Lung (tissue), 12 donors: ENCODE measurements around the gene FAM24B. TPM values are rescaled to one million over a fixed set of nuclear protein-coding genes. Genes with fewer than 3 reads are reported as not detected.

Source experiments
- ATAC-seq: fragments of 200-7000 bp; cut with Tn5 transposase; one replicate; pipeline ENCODE4 v1.9.1; 2020; ENCODE audit warnings: moderate number of reproducible peaks; ENCODE audit not compliant: insufficient read depth, low FRiP score
- DNase-seq, 3 donors: peaks; one replicate each; pipeline ENCODE4 v3.0.0-alpha.2; 2013 to 2017
- H3K27ac ChIP-seq, 2 donors: one replicate each; pipeline ENCODE4 v1.5.1; 2013; ENCODE audit warnings: mild to moderate bottlenecking in 2 of 2, moderate library complexity in 2 of 2, control low read depth in 1 of 2, inconsistent platforms in 1 of 2, low read depth in 1 of 2, low read length in 1 of 2
- H3K27me3 ChIP-seq, 3 donors: one replicate each; pipeline ENCODE4 v1.5.1; 2013; ENCODE audit warnings: low read length in 2 of 3; ENCODE audit not compliant: control insufficient read depth in 3 of 3, insufficient read depth in 3 of 3
- H3K36me3 ChIP-seq, 4 donors: one replicate each; pipeline ENCODE4 v1.5.1; 2013; ENCODE audit warnings: low read length in 4 of 4, mild to moderate bottlenecking in 1 of 4, moderate library complexity in 1 of 4; ENCODE audit not compliant: control insufficient read depth in 4 of 4, insufficient read depth in 4 of 4
- H3K4me1 ChIP-seq, 5 donors: one replicate each; pipeline ENCODE4 v1.5.1; 2013; ENCODE audit warnings: low read length in 5 of 5, mild to moderate bottlenecking in 2 of 5, moderate library complexity in 1 of 5; ENCODE audit not compliant: control insufficient read depth in 5 of 5, insufficient read depth in 5 of 5
- H3K4me3 ChIP-seq: one replicate; pipeline ENCODE4 v1.5.1; 2013; ENCODE audit warnings: mild to moderate bottlenecking, control low read depth, moderate library complexity
- H3K9ac ChIP-seq, 2 donors: one replicate each; pipeline ENCODE4 v1.5.1; 2013; ENCODE audit warnings: low read length in 2 of 2, control low read depth in 1 of 2; ENCODE audit not compliant: insufficient read depth in 1 of 2
- H3K9me3 ChIP-seq, 4 donors: one replicate each; pipeline ENCODE4 v1.5.1; 2013; ENCODE audit warnings: low read length in 3 of 4, mild to moderate bottlenecking in 1 of 4, moderate library complexity in 1 of 4; ENCODE audit not compliant: control insufficient read depth in 4 of 4, insufficient read depth in 3 of 4
- WGBS, 2 donors: extraction: QIAGEN DNeasy Blood & Tissue Kit; methylation state at CpG; one replicate each; pipeline ENCODE4 v1.1.7; 2013; 5-methylcytosine and 5-hydroxymethylcytosine counted together
- polyA plus RNA-seq, 2 donors: library from polyadenylated mRNA; stranded (reverse); fragments of 200-250 nt; gene quantifications; one replicate each; pipeline ENCODE4 v1.2.1, GENCODE V29; 2013
- total RNA-seq, 2 donors: library from RNA; depleted of rRNA in 1 of 2; stranded (reverse); fragments of >200 nt in 1 of 2; gene quantifications; one replicate each; pipeline ENCODE4 v1.2.1, GENCODE V29; 2014 to 2021
- TF ChIP-seq, protein P1 (sequence below): IDR thresholded peaks from 2 replicates; pipeline ENCODE4 v1.5.1; 2012; ENCODE audit warnings: mild to moderate bottlenecking; ENCODE audit errors: control extremely low read depth, extremely low read depth
- donor health status: control.
- donor health status: control.
- donor health status: Bipolar disorder and iron deficiency.
- donor health status: healthy.
- donor health status: DM: yes; HTN: yes; CAD: no.

The FAM24B gene
- total and polyA plus RNA-seq, 4 donors, result 1.6 to 7.8 (median 3.2) TPM

DNA sequence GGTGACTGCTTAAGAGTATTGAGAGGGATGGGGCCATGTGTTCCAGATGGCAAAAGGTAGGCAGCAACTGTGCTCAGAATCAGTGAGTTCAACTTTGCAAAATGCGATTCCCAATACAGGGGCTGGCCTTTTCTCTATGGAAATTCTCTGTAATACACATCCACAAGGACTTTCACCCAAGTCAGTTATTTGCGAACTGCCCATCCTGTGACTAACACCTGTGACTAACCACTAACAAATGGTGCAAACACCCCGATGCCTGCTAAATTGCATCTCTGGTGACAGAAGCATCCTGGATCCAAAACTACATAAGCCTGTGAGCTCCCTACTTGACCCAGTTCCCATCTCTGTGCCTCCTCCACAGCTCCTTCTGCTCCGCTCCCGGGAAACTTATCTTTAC, 24.7 kb downstream of the FAM24B start:
- TF ChIP-seq, protein P1, sequence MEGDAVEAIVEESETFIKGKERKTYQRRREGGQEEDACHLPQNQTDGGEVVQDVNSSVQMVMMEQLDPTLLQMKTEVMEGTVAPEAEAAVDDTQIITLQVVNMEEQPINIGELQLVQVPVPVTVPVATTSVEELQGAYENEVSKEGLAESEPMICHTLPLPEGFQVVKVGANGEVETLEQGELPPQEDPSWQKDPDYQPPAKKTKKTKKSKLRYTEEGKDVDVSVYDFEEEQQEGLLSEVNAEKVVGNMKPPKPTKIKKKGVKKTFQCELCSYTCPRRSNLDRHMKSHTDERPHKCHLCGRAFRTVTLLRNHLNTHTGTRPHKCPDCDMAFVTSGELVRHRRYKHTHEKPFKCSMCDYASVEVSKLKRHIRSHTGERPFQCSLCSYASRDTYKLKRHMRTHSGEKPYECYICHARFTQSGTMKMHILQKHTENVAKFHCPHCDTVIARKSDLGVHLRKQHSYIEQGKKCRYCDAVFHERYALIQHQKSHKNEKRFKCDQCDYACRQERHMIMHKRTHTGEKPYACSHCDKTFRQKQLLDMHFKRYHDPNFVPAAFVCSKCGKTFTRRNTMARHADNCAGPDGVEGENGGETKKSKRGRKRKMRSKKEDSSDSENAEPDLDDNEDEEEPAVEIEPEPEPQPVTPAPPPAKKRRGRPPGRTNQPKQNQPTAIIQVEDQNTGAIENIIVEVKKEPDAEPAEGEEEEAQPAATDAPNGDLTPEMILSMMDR, result no peak
- ATAC-seq (no peak), DNase-seq (no peak)
- H3K4me3 ChIP-seq, result no peak overlapping the region
- H3K9ac ChIP-seq, result no peak overlapping the region
- H3K4me1 ChIP-seq, result no peaks in the 10 kb centered on the region
- H3K36me3 ChIP-seq, result peaks cover 0 to 5% (median 2%) of the 10 kb centered on the region in 4 donors
- H3K9me3 ChIP-seq, result no peaks in the 10 kb centered on the region
- no peaks in the 10 kb centered on the region for H3K27me3 ChIP-seq
- H3K27ac ChIP-seq, result no peak overlapping the region
- WGBS, 2 donors, result 90% methylated on average over 5 of the region's 5 CpGs

DNA sequence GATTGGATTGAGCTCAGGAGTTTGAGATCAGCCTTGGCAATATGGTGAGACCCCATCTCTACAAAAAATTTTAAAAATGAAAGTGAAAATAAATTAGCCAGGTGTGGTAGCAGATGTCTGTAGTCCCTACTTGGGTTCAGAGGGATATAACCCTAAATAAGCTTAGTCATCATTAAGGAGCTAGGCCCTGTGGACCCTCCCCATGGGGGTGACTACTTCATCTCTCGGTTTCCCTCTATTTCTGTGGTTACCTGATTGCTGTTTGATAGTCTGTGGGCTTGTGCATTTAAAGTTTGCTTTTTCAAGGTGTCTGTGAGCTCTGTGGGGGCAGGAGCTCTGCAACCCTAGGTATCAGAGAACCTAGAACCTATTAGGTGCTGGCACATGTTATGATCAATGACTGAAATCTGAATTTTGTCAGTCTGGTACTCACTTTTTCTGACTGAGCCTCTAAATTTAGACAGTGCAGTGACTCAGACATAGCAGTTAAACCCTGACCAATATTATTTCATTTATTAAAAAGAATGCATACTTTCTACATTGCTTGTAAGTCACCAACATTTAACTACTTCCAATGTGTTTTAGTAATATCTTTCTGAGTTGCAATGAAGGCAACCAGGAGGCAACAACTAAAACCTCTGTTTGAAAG, 25.6 kb downstream of the FAM24B start:
- 79 to 91% methylated on average over 1 of the region's 1 CpG for WGBS, 2 donors
- Histone ChIP-seq H3K9me3 (no peaks in the 10 kb centered on the region), H3K27me3 (no peaks in the 10 kb centered on the region), H3K27ac (no peak overlapping the region), H3K36me3 (peaks cover 0 to 5% (median 3%) of the 10 kb centered on the region in 4 donors), H3K4me3 (no peak overlapping the region), H3K4me1 (no peaks in the 10 kb centered on the region), H3K9ac (no peak overlapping the region)
- TF ChIP-seq, protein P1, result no peak
- ATAC-seq, result no peak
- no peak for DNase-seq

GRCh38 chr10:122852261-122852660, 27.1 kb downstream of the FAM24B start:
- Histone ChIP-seq H3K9me3 (no peaks in the 10 kb centered on the region), H3K27me3 (no peaks in the 10 kb centered on the region), H3K36me3 (peaks cover 0 to 5% (median 3%) of the 10 kb centered on the region in 4 donors), H3K4me3 (no peak overlapping the region), H3K27ac (no peak overlapping the region), H3K4me1 (no peaks in the 10 kb centered on the region), H3K9ac (no peak overlapping the region)
- no peak for ATAC-seq
- DNase-seq, result no peak
- WGBS, 2 donors, result 90 to 91% methylated on average over 2 of the region's 2 CpGs
- TF ChIP-seq, protein P1, result no peak
